Activated T-cell treated with anti-CD3 and anti-CD28 coated beads, Interleukin-2, amount 50 U/mL, for 24 hours (primary cell): ENCODE measurements around the gene OTOS.
A peak's percentile ranks its signal among the peaks of the same experiment; 100 is the strongest.

Source experiments
- DNase-seq: peaks from one replicate; pipeline ENCODE4 v3.0.0-alpha.2; 2020
- H3K27ac Mint-ChIP-seq: 2 replicates; pipeline ENCODE4 v1.8.0; 2020; ENCODE audit warnings: mild to moderate bottlenecking, mixed read lengths
- H3K27me3 Mint-ChIP-seq: 2 replicates; pipeline ENCODE4 v1.8.0; 2020; ENCODE audit warnings: mixed read lengths
- H3K36me3 Mint-ChIP-seq: 2 replicates; pipeline ENCODE4 v1.8.0; 2020; ENCODE audit warnings: low read depth, mixed read lengths
- H3K4me1 Mint-ChIP-seq: 2 replicates; pipeline ENCODE4 v1.8.0; 2020; ENCODE audit warnings: low read depth, mixed read lengths
- H3K4me3 Mint-ChIP-seq: 2 replicates; pipeline ENCODE4 v1.8.0; 2020; ENCODE audit warnings: mild to moderate bottlenecking, moderate library complexity, mixed read lengths
- H3K9me3 Mint-ChIP-seq: 2 replicates; pipeline ENCODE4 v1.8.0; 2020; ENCODE audit warnings: mixed read lengths

OTOS gene

GRCh38 chr2:240130393-240131195 is 9.9 kb downstream of the OTOS start:
- Mint-ChIP-seq H3K4me3 (no peak overlapping the region), H3K27ac (peak overlapping the region; percentile 44), H3K9me3 (no peaks in the 10 kb centered on the region), H3K4me1 (peaks cover 21% of the 10 kb centered on the region), H3K27me3 (no peaks in the 10 kb centered on the region), H3K36me3 (peaks cover 96% of the 10 kb centered on the region)
- peak; percentile 11 for DNase-seq

DNA sequence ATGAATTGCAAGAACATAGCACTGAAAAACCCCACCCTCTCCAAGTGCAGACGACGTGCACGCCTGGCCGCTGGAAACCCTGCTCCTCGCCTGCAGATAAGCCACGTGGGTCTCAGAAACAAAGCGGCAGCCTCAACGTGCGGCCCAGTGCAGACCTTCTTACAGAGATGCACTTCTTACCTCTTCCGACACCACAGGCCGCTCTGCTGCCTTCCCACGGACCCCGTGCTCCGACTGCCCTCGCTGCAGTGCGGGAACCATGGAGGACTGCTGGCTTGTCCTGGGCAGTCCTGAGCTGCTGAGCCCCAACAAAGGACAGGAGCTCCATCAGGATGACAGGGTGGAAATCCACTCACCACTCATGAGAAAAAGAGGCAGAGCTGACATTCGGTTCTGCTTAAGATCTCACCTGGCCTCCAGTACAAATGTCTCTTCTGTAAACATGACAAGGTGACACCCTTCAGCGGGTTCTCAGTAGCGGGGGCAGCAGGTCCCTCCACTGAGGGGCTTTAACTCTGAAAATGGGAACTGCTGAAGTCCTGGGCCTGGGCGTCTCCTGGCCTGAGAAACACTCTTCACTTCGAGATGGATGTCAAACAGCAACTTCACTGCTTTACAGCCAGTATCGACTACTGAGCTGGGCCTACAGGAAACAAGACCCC is 10.6 kb downstream of the OTOS start:
- no peak overlapping the region for H3K27ac Mint-ChIP-seq
- no peaks in the 10 kb centered on the region for H3K9me3 Mint-ChIP-seq
- H3K36me3 Mint-ChIP-seq: peaks cover 91% of the 10 kb centered on the region
- no peak overlapping the region for H3K4me3 Mint-ChIP-seq
- DNase-seq: peak; percentile 22
- H3K4me1 Mint-ChIP-seq: peaks cover 14% of the 10 kb centered on the region
- H3K27me3 Mint-ChIP-seq: no peaks in the 10 kb centered on the region

- Mint-ChIP-seq H3K4me3 (no peak overlapping the region), H3K27ac (no peak overlapping the region), H3K4me1 (peaks cover 8% of the 10 kb centered on the region), H3K9me3 (no peaks in the 10 kb centered on the region), H3K36me3 (peaks cover 86% of the 10 kb centered on the region), H3K27me3 (no peaks in the 10 kb centered on the region)
- no peak for DNase-seq
Measured at GRCh38 chr2:240129311-240129710, 11.1 kb downstream of the OTOS start.

- Mint-ChIP-seq H3K27me3 (no peaks in the 10 kb centered on the region), H3K4me1 (peaks cover 2% of the 10 kb centered on the region), H3K36me3 (peaks cover 80% of the 10 kb centered on the region), H3K27ac (no peak overlapping the region), H3K4me3 (no peak overlapping the region), H3K9me3 (no peaks in the 10 kb centered on the region)
- no peak for DNase-seq
Measured at GRCh38 chr2:240128608-240129145, 11.8 kb downstream of the OTOS start.

- Mint-ChIP-seq H3K36me3 (peaks cover 74% of the 10 kb centered on the region), H3K9me3 (no peaks in the 10 kb centered on the region), H3K4me1 (no peaks in the 10 kb centered on the region), H3K4me3 (no peak overlapping the region), H3K27me3 (peaks cover under 1% of the 10 kb centered on the region), H3K27ac (no peak overlapping the region)
- DNase-seq: peak; percentile 14
Measured at GRCh38 chr2:240127911-240128607, 12.4 kb downstream of the OTOS start.

DNA sequence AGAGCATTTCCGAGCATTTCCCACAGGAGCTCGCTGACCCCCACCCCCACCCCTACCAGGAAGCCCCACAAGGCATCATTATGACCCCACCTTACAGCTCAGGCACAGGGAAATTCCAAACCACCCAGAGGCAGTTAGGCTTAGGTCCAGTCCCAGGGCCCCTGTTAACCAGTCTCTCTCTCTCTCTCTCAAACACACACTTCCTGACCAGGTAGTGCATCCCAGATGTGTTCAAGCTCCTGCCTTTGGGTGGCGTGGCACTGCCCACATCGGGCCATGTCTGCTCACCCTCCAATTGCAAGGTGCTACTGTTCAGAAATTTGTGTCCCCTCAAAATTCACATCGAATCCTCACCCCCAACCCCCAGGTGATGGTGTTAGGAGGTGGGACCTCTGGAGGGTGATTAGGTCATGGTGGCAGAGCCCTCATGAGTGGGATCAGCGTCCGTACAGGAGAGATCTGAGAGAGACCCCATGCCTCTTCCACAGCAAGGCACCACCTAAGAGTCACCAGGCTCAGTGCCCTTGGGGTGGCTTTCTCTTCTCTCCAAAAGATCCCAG is 13.2 kb downstream of the OTOS start:
- Mint-ChIP-seq H3K4me3 (no peak overlapping the region), H3K27ac (no peak overlapping the region), H3K9me3 (no peaks in the 10 kb centered on the region), H3K4me1 (no peaks in the 10 kb centered on the region), H3K36me3 (peaks cover 66% of the 10 kb centered on the region), H3K27me3 (peaks cover 6% of the 10 kb centered on the region)
- peak; percentile 7 for DNase-seq

- H3K36me3 Mint-ChIP-seq: peaks cover 60% of the 10 kb centered on the region
- DNase-seq: peak; percentile 16
- H3K4me1 Mint-ChIP-seq: peaks cover 4% of the 10 kb centered on the region
- H3K4me3 Mint-ChIP-seq: no peak overlapping the region
- no peaks in the 10 kb centered on the region for H3K9me3 Mint-ChIP-seq
- no peak overlapping the region for H3K27ac Mint-ChIP-seq
- H3K27me3 Mint-ChIP-seq: peaks cover 6% of the 10 kb centered on the region
Measured at GRCh38 chr2:240126731-240127130, 13.7 kb downstream of the OTOS start.

GRCh38 chr2:240125742-240126141 is 14.7 kb downstream of the OTOS start:
- H3K27me3 Mint-ChIP-seq: peaks cover 11% of the 10 kb centered on the region
- DNase-seq: peak; percentile 19
- peaks cover 13% of the 10 kb centered on the region for H3K4me1 Mint-ChIP-seq
- H3K27ac Mint-ChIP-seq: no peak overlapping the region
- peaks cover 50% of the 10 kb centered on the region for H3K36me3 Mint-ChIP-seq
- H3K9me3 Mint-ChIP-seq: no peaks in the 10 kb centered on the region
- H3K4me3 Mint-ChIP-seq: no peak overlapping the region

DNA sequence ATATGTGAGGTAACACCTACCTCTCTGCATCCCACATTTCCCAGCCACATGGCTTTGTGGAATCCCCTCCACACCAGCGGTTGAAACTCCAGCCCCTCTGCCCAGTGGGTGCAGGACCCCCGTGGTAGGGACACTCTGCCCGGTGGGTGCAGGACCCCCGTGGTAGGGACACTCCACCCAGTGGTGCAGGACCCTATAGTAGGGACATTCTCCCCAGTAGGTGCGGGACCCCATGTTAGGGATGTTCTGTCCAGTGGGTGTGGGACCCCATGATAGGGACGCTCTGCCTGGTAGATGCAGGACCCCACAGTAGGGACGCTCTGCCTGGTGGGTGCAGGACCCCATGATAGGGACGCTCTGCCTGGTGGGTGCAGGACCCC is 15.8 kb downstream of the OTOS start:
- Mint-ChIP-seq H3K4me3 (no peak overlapping the region), H3K4me1 (peaks cover 15% of the 10 kb centered on the region)

GRCh38 chr2:240123821-240124650 is 16.4 kb downstream of the OTOS start:
- DNase-seq: peak; percentile 15
- Mint-ChIP-seq H3K27ac (no peak overlapping the region), H3K4me1 (peaks cover 15% of the 10 kb centered on the region), H3K36me3 (peaks cover 33% of the 10 kb centered on the region), H3K9me3 (no peaks in the 10 kb centered on the region), H3K4me3 (no peak overlapping the region), H3K27me3 (peaks cover 15% of the 10 kb centered on the region)

More for the DNA sequence above, 15.8 kb downstream of the OTOS start:
- no peak overlapping the region for H3K27ac Mint-ChIP-seq
- no peaks in the 10 kb centered on the region for H3K9me3 Mint-ChIP-seq
- H3K27me3 Mint-ChIP-seq: peaks cover 15% of the 10 kb centered on the region
- peaks cover 39% of the 10 kb centered on the region for H3K36me3 Mint-ChIP-seq
- peak; percentile 23 for DNase-seq

- peaks cover 15% of the 10 kb centered on the region for H3K27me3 Mint-ChIP-seq
- no peaks in the 10 kb centered on the region for H3K9me3 Mint-ChIP-seq
- peaks cover 11% of the 10 kb centered on the region for H3K36me3 Mint-ChIP-seq
- peak; percentile 14 for DNase-seq
- H3K4me1 Mint-ChIP-seq: peaks cover 15% of the 10 kb centered on the region
- no peak overlapping the region for H3K27ac Mint-ChIP-seq
- H3K4me3 Mint-ChIP-seq: no peak overlapping the region
Measured at GRCh38 chr2:240121675-240122074, 18.8 kb downstream of the OTOS start.

- no peaks in the 10 kb centered on the region for H3K9me3 Mint-ChIP-seq
- no peak overlapping the region for H3K27ac Mint-ChIP-seq
- H3K4me1 Mint-ChIP-seq: peaks cover 15% of the 10 kb centered on the region
- no peak overlapping the region for H3K4me3 Mint-ChIP-seq
- H3K36me3 Mint-ChIP-seq: peaks cover 6% of the 10 kb centered on the region
- H3K27me3 Mint-ChIP-seq: peaks cover 16% of the 10 kb centered on the region
- peak; percentile 28 for DNase-seq
Measured at GRCh38 chr2:240121190-240121589, 19.3 kb downstream of the OTOS start.

DNA sequence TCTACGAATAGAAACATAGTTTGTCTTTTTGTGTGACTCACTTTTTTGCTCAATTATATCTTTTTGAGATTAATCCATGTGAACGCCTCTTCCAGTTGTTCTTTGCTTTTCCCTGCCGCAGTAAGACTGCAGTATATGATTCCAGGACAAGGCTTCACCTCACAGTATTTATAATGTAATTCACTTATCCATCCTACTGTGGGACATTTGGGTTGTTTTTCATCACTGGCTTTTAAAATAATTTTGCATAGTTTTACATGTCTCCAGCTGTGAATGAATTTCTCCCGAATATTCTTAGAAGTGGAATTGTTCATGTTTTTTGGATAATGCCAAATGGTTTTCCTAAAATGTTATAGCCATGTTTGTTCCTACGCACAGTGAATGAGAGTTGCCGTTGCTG is 26.2 kb downstream of the OTOS start:
- no peaks in the 10 kb centered on the region for H3K9me3 Mint-ChIP-seq
- no peak for DNase-seq
- no peaks in the 10 kb centered on the region for H3K36me3 Mint-ChIP-seq
- H3K4me1 Mint-ChIP-seq: no peaks in the 10 kb centered on the region
- peaks cover 42% of the 10 kb centered on the region for H3K27me3 Mint-ChIP-seq
- no peak overlapping the region for H3K27ac Mint-ChIP-seq
- H3K4me3 Mint-ChIP-seq: no peak overlapping the region
